Melanocyte of skin (primary cell): ENCODE results near the gene TTC31. TPM values are rescaled to one million over a fixed set of nuclear protein-coding genes. Genes with fewer than 3 reads are reported as not detected.

ENCODE experiments used
- total RNA-seq, 2 donors: library from RNA; depleted of rRNA; stranded (reverse); fragments of >200 nt; gene quantifications; 2 replicates each; pipeline ENCODE4 v1.2.3, GENCODE V29; 2012

The TTC31 gene
- 10 to 100 TPM; 14.1 to 16.7 TPM for total RNA-seq

DNA sequence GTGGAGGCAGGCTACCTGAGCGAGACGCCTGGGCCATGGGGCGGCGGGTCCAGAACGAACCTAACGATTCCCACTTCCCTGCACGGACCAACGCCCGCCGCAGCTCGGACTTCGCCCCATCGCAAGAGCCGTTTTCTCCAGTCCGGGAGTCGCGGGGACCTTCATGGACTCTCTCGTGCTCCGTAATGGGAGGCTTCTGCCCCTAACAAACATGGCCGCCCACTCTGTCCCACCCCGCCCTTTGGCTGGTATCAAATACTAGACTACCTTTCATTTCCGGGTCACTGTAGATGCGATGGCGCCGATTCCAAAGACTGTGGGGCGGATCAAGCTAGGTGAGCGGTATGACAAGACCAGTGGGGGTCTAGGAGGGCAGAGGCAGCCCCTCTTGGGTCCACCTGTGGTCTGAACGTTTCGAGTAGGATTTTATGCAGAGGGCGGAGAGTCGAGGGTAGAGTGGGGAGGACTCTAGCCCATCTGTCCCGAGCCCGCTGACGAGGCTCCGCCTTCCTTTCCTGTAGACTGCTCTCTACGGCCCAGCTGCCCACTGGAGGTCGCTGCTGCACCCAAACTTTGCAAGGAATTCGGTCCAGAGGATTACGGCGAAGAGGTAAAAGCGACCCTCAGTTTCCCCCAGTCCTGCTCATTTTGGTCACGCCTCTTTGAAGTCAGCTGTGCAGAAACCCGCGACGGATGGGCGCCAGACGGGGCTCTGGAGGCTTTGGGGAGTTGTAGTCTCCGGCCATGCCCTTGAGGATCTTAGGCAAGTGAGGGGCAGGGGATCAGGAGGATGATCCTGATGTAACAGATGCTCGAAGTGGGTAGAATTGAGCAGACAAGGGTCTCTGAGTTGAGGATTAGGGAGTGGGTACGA, at the start of gene TTC31, which contains the start of gene CCDC142:
Gene TTC31 (plus strand): TSS at position 281 of the 874 bp plus-strand sequence. CDS start 15 bp downstream, at position 296.
Gene CCDC142 (minus strand): TSS at position 198 of the 874 bp plus-strand sequence. CDS start 161 bp downstream, at position 37.

DNA sequence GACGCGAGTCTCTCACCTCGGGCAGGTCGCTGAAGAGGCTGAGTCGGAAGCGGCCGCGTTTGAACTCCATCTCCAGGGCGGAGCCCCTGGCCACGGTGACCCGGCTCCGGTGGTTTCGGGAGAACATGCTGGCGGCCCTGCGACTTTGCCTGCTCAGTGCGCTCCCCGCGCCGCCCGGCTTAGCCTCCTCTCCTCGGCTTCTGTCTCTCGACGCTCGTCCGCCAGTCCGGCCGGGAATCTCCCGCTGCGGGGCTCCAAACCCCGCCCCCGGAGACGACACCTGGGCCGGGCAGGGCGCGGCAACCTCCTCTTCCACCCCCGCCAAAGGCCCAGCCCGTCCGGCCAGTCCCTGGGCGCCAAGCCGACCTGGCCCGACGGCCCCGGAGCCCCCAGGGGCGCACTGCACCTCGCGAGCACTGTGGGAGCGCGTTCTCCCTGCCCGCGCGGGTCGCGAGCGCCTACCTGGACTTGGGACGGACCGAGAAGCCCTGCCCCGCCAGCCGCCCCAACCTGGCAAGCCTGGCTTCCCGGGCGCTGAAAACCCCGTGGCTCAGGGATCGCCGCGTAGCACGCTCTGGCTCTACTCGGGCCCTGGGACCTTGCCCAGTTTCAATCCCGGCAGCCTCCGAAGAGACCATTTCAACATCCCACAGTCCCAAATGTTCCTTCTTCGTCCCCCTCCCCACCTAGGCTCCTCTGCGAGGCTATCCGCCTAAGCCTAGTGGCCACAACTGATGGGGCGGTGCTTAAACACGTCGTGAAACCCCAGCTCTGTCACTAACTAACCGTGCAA, 41.0 kb upstream of the TTC31 start, which contains the start of gene RTKN:
Gene RTKN (minus strand): TSS at position 248 of the 793 bp plus-strand sequence. CDS start 121 bp downstream, at position 127.

DNA sequence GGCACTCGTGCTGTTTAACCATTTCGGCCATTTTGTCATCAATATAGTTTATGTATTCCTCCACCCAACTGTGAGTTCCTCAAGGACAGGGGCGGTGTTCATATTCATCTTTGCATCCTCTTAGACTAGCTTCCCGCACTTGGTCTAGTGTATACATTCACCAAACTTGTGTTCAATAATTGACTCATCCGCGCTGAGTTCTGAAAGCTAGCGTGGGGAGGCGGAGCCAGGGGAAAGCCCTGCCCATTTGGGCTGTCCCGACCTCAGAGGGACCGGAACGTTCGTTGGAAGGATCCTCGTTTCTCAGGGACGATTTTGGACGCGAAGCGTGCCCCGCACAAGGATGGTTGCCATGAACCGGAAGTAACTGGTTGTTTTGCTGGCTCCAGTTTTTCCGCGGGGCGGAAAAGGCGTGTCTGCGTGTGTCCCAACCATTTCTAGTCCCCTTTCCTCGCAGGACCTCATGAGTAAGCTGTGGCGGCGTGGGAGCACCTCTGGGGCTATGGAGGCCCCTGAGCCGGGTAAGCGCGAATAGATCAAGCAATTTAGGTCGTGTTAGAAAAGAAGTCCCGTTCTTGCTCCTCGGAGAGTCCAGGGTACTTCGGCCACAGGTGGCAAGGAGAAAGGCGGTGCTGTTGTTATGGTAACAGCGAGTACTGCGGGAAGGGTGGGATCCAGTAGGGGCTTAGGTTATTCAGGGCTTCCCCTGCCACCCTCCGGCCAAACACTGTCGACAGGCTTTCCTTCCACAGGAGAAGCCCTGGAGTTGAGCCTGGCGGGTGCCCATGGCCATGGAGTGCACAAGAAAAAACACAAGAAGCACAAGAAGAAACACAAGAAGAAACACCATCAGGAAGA, 28.0 kb upstream of the TTC31 start, which contains the start of gene INO80B:
Gene INO80B (plus strand): TSS at position 434 of the 858 bp plus-strand sequence. CDS start 30 bp downstream, at position 464.

DNA sequence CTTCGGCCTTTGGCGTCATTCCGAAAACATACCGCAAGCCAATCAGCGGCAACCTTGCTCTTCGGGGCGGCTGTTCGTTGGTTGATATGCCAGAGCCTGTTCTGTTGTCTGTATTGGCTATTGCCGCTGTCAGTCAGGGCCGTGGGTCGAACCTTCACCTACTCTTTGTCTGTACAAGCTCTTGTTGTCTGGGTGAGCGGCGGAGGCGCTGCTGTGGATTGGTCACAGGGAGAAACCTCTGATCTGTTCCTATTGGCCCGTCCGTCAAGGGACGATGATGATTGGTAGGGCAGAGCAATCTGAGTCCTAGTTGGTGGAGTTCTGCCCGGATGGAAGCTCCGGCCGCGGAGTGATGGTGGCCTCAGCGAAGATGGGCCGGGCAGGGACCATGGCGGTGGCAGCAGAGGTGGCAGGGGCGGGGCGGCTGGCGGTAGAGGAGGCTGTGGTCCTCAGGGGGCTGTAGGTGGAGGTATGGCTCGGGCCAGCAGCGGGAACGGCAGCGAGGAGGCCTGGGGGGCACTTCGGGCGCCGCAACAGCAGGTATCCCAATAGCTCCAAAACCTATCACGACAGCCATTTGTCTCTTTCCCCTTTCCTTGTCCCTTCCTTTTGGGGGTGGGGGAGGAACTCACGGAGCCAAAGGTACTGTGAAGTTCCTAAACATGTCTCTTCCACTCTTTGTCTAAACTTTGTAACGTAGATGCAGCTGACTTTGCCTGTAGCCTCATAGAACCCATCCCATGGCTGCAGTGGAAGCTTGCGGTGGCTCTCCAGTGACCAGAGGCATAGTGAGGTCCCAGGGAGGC, 24.5 kb upstream of the TTC31 start, which contains the start of gene WBP1:
Gene WBP1 (plus strand): TSS at position 307 of the 806 bp plus-strand sequence. CDS start 165 bp downstream, at position 472.

DNA sequence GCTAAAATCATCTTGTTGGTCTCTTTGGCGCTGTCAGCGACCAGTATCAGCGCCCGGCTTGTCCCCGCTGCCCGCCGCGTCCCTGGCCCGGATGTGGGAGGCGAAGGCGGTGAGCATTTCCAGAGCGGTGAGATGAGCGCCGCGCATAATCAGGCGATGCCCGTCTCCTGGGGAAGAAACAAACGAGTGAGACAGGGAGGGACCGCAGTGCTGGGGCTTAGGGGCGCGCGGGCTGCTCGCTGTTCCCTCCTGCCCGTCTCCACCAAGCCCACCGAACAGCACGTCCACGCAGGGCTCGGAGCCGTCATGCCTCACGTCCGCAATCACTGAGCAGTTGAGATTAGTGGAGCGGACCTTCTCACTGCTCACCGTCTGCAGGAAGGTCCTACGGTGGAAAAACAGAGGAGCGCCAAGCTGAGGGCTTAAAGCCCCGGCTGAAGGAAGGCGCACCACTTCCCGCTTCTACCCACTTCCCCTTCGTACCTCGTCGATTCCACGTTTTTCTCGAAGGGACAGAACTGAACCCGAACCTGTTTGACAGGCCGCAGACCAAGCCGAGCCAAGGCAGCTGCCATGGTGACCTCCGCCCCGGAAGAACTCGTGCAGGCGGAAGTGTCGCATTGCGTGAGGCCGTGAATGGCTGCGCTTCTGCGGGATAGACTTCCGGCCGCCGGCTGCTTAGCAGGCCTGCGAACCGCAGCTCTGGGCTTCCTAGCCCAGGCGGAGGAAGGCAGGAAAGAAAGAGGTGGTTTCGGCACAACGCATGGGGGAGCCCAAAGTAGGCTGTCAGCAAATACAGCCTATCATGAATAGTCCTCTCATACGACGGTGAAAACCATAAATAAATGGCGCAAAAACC, 10.6 kb upstream of the TTC31 start, which contains the start of gene MRPL53:
Gene MRPL53 (minus strand): TSS at position 595 of the 859 bp plus-strand sequence. CDS start 20 bp downstream, at position 575.

DNA sequence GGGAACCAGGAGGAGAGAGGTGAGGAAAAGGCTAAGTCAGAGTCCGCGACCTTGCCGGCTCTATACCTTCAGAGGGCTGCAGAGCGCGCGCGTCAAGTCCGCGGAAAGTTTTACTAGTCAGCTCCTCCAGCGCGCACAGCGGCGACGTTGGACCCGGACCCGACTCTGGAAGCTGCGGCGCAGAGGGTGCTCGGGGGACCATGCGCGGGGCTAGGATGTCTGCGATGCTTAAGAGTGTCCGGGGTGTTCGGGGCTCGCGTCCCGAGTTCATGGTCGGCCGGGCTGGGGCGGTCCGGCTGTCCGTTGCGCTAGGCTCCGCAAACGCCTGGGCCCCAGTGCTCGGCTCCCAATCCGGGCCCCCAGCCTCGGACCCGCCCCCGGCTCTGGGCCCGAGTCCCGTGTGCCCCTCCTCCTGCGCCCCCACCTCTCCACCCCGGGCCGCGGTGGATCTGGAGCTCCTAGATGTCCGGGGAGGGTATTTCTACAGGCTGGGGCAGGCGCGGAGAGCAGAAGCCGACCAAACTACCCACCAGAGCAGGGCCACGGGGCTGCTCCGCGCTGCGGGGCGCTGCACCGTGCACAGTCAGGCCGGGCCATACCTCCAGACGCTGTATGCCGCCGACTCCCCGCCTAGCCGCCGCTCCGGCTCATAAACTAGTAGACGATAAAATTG, 16.5 kb downstream of the TTC31 start, which contains the start of gene LBX2:
Gene LBX2 (minus strand): TSS at position 337 of the 673 bp plus-strand sequence. CDS start 66 bp downstream, at position 271.

DNA sequence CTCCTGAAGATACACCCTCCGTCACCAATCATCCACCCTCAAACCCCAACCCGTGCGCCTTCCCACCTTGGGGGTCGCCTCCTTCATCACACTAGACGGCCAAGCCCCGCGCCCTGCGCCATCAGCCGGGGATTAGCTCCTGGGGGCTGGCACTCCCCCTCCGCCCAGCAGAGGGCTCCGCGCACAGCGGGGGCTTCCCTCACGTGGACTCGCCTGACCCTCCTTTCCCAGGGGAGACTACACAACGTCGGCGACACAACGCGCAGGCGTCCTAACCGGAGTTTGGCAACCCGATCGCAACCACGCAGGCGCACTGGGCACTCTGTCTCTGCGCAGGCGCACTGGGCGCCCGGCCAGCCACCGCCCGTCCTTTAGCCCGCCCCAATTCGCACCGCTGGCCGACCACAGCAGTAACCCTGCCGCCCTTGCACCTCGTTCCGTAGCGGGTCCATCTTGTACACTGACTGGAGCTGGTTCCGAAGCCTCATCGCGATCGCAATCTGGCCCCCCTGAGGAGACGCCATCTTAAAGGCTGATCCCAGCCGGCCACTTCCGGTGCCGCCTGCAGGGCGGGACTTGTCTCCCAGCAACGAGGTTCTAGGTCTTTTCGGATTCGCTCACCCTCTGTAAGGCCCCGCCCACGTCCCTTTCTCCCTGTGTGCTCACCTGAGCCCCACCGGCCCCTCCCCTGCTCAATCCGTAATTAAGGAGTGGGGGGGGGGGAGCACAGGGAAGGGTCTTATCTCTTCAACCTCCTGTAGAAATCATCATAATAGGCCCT, 24.5 kb downstream of the TTC31 start, which contains the start of gene PCGF1:
Gene PCGF1 (minus strand): TSS at position 551 of the 781 bp plus-strand sequence. CDS start 27 bp downstream, at position 524.

DNA sequence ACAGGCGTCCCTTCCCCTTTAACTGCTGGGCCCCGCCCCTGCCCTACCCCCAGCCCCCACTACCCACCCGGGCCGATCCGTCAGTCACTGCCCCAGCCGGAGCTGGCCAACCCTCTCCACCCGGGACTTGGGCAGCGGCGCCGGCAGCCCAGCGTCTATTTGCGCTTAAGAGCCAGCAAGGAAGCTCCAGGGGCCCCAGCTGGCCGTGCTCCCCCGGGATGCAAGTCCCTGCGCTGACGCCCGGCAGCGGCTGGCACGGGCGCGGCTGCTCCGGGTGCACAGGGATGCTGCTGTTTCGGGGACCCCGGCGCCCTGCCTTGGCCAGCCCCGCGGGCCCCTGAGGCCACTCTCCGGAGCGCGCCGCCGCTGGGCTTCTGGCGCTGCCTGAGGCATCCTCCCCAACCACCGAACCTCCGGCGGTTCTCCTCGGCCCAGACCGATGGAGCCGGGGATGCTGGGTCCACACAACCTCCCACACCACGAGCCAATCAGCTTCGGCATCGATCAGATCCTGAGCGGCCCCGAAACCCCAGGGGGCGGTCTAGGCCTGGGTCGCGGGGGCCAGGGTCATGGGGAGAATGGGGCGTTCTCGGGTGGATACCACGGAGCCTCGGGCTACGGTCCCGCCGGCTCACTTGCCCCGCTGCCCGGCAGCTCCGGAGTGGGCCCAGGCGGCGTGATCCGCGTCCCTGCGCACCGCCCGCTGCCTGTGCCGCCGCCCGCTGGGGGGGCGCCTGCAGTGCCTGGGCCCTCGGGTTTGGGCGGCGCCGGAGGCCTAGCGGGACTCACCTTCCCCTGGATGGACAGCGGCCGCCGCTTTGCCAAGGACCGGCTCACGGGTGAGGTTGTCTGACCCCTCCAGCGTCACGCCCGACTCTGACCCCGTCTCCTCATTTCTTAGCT, 31.7 kb downstream of the TTC31 start, which contains the start of gene TLX2:
Gene TLX2 (plus strand): TSS at position 83 of the 903 bp plus-strand sequence. CDS start 357 bp downstream, at position 440.

DNA sequence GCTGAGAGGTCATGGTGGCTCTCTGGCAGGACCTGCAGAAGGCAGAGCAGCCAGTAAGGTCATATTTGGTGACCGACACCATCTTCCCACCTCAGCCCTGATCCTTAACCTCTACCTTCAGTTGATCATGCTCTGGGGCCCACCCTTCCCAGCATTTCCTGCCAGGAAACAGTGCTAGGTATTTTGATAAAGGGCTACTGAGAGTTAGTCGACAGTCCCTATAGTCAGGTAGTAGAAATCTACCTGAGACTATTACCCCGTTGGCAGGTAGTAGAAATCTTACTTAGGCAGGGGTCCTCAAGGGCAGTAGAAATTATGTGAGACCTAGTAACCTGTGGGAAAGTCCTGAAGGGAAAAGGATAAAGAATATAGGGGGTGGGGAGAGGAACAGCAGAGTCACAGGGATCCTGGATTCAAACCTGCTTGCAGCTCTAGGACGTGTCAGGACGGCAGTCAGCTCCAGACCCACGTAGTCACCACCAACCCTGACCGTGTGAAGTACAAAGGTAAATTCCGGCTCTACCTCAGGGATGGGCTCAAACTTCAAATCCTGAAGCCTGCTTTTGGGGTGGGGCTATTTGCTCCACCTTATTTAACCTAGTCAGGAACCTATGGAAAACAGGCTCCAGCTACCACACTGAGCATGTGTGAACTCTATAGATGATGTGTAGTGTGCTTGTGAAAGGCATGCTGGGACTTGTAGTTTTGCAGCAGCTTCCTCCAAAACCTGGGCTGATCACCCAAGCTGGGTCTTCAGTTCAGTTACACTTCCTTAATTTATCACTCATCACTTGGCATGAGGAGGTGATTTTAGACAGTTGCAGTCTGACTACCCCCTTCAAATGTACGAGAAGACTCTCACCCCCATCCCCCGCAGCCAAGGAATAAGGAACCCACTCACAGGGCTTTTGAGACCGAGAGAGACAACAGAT, 43.1 kb downstream of the TTC31 start, which contains the start of gene DQX1:
Gene DQX1 (minus strand): TSS at position 515 of the 932 bp plus-strand sequence. CDS start 502 bp downstream, at position 13.

DNA sequence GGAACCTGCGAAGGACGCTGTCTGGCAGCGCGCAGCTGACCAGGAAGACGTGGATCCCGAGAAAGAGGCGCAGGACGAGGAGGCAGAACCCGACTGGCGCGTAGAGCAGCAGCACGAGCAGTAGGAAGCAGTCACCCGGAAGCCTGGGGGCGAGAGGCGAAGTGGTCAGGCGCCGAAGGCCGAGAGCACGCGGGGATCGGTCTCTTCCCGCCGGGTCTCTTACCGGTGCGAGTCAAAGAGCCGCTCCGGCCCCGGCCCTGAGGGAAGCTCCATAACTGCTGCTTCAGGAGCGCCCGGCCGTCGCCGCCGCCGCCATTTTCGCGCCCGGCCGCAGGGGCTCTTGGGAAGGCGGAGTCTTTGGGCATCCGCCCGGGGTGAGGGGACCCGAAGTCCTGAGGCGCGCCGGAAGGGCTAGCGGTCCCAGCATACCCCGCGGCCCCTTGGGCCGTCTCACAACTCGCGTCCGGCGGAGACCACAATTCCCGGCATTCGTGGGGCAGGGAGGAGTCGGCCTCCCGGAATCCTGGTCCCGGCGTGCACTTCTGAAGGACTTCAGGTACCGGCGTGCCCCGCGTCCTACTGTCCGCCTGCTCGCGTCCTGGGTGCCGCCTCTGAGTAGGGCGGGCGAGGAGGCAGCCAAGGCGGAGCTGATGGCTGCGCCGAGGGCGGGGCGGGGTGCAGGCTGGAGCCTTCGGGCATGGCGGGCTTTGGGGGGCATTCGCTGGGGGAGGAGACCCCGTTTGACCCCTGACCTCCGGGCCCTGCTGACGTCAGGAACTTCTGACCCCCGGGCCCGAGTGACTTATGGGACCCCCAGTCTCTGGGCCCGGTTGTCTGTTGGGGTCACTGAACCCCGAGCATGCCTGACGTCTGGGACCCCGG, 46.7 kb downstream of the TTC31 start, which contains the start of the genes AUP1 and HTRA2:
Gene AUP1 (minus strand): TSS at position 350 of the 882 bp plus-strand sequence. CDS start 77 bp downstream, at position 273.
Gene HTRA2 (plus strand): TSS at position 577 of the 882 bp plus-strand sequence. CDS start 74 bp downstream, at position 651.

